B cell (primary cell): ENCODE data around the gene ZNF273. TPM values are rescaled to one million over a fixed set of nuclear protein-coding genes. Genes with fewer than 3 reads are reported as not detected.

Experiments used
- polyA plus RNA-seq: library from polyadenylated mRNA; depleted of rRNA; stranded (reverse); fragments of >200 nt; gene quantifications from 2 replicates; pipeline ENCODE4 v1.2.3, GENCODE V29; 2012
- total RNA-seq, 2 donors: library from RNA; stranded (reverse); fragments of 120-200 nt in 1 of 2; gene quantifications; 1 replicate in 1 of 2; 2 replicates in 1 of 2; pipeline versions ENCODE4 v1.2.3 to v1.2.4, GENCODE V29; 2013 to 2022

Gene ZNF273
- total and polyA plus RNA-seq, 2 donors (not counting 1 experiment from before 2014, with no cell fraction given) = 3.8 to 12.7 TPM

Other genes starting within 250 kb of the ZNF273 start
- gene ZNF107, start 237.1 kb upstream of the ZNF273 start, total RNA-seq = 70.7 and 73.7 TPM in 2 replicates
- 16.7 and 22.0 TPM in 2 replicates for gene ZNF107, start 237.1 kb upstream of the ZNF273 start, polyA plus RNA-seq
- 23.0 and 26.6 TPM in 2 replicates for gene ZNF138, start 108.8 kb upstream of the ZNF273 start, total RNA-seq
- gene ZNF138, start 108.8 kb upstream of the ZNF273 start, polyA plus RNA-seq = 10.1 and 10.7 TPM in 2 replicates
- gene ZNF117, start 87.8 kb downstream of the ZNF273 start, total RNA-seq = 9.0 and 9.2 TPM in 2 replicates
- gene ZNF117, start 87.8 kb downstream of the ZNF273 start, polyA plus RNA-seq = 5.2 TPM in 2 replicates
- 29.1 and 30.7 TPM in 2 replicates for gene ERV3-1, start 103.4 kb downstream of the ZNF273 start, total RNA-seq
- 10.6 and 13.7 TPM in 2 replicates for gene ERV3-1, start 103.4 kb downstream of the ZNF273 start, polyA plus RNA-seq